ENCODE results near the gene ONECUT3. TPM values are rescaled to one million over a fixed set of nuclear protein-coding genes. Genes with fewer than 3 reads are reported as not detected.
"Not testable (repeated sequence)": the region's sequence is repeated elsewhere in the genome, so short reads cannot be mapped to it uniquely, and the experiment has no call there.

ONECUT3 gene
- total RNA-seq (2022) (not detected in 2 replicates), Bru-seq, nascent RNA (not detected), BruChase-seq, experiment 1, labeled RNA remaining after a 2-hour chase (not detected), BruChase-seq, experiment 2, labeled RNA remaining after a 6-hour chase (not detected)
- long read RNA-seq = 0 reads

DNA sequence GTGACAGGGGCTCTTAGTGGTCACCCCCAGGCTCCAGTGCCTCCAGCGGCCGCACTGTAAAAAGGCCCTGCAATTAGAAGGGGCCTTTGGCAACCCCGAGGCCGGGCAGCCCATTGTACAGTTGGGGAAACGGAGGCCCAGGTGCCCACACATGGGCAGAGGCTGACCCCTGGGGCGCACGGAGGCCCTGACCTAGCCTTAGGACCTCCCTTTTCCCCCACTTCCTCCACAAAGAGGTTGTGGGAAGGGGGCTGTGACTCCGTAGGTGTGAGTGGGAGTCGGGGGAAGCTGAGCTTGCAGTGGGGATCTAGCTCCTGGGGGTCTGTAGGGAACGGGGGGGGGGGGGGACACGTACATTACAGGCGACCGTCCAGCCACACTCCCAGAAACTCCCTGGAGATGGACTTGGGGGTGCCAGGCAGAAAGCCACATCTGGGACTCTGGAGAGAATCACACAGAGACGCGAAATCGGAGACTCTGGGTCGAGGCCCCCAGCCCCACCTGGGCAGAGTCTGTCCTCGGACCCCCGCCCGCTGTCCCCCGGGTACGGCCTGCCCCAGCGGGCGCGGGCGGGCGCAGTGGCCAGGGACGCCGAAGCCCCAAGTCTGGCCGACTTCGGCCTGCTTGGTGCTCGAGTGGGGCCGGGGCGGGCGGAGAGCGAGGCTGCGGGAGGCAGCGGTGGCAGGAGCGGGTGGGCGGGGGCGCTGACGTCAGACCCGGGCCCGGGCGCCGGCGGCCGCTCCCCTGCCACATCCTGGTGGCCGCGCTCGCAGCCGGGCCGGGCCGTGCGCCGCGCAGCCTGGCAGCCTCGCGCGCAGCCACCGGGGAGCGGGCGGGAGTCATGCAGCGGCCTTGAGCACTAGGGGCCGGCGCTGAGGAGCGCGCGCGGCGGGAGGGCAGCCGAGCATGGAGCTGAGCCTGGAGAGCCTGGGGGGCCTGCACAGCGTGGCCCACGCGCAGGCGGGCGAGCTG is at the start of gene ONECUT3:
Gene ONECUT3 (plus strand): TSS at position 750 of the 972 bp plus-strand sequence. CDS start 157 bp downstream, at position 907.
- peaks cover 7% of the 10 kb centered on the region for H3K4me1 Mint-ChIP-seq (ENCODE audit: low read depth, unreplicated experiment)
- intact Hi-C loops (cut with micrococcal nuclease; ENCODE audit: unreplicated experiment) = no loop called here
- no peak for DNase-seq
- peaks cover 9% of the 10 kb centered on the region for H3K27me3 ChIP-seq (replicated peaks; ENCODE audit: control insufficient read depth, insufficient read depth, low read length)
- CTCF ChIA-PET = interaction anchor here (0.6 kb wide), 1 partner anchor 30 kb away, joined by 3 read pairs; no protein-coding TSS in a partner anchor
- peak within 1 kb of the TSS; percentile 53 for H3K4me3 Mint-ChIP-seq (ENCODE audit: unreplicated experiment)
- peaks cover 18% of the 10 kb centered on the region; the same call in 1 of the 2 replicates for H3K4me1 ChIP-seq
- H3K36me3 ChIP-seq (ENCODE audit: control insufficient read depth, insufficient read depth, low read length) = no peaks in the 10 kb centered on the region
- H3K27ac Mint-ChIP-seq (ENCODE audit: unreplicated experiment) = no peak within 1 kb of the TSS
- POLR2A ChIA-PET = no interaction called here
- H3K9me3 ChIP-seq = no peaks in the 10 kb centered on the region
- TF ChIP-seq, protein P1, sequence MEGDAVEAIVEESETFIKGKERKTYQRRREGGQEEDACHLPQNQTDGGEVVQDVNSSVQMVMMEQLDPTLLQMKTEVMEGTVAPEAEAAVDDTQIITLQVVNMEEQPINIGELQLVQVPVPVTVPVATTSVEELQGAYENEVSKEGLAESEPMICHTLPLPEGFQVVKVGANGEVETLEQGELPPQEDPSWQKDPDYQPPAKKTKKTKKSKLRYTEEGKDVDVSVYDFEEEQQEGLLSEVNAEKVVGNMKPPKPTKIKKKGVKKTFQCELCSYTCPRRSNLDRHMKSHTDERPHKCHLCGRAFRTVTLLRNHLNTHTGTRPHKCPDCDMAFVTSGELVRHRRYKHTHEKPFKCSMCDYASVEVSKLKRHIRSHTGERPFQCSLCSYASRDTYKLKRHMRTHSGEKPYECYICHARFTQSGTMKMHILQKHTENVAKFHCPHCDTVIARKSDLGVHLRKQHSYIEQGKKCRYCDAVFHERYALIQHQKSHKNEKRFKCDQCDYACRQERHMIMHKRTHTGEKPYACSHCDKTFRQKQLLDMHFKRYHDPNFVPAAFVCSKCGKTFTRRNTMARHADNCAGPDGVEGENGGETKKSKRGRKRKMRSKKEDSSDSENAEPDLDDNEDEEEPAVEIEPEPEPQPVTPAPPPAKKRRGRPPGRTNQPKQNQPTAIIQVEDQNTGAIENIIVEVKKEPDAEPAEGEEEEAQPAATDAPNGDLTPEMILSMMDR (IDR thresholded peaks at IDR 0.05; ENCODE audit: insufficient read depth in 1 of 2, low read depth in 1 of 2, low read length in 1 of 2, severe bottlenecking in 1 of 2, unreplicated experiment in 1 of 2) = no peak
- no peak within 1 kb of the TSS for H3K4me3 ChIP-seq (ENCODE audit: low read depth, low read length)
- H3K27me3 Mint-ChIP-seq (ENCODE audit: insufficient read depth, unreplicated experiment) = peaks cover 28% of the 10 kb centered on the region
- no peaks in the 10 kb centered on the region for H3K9me3 Mint-ChIP-seq (ENCODE audit: unreplicated experiment)
- H3K36me3 Mint-ChIP-seq (ENCODE audit: insufficient read depth, unreplicated experiment) = peaks cover 6% of the 10 kb centered on the region
- no TSS peak for BruUV-seq (replicated peaks)

DNA sequence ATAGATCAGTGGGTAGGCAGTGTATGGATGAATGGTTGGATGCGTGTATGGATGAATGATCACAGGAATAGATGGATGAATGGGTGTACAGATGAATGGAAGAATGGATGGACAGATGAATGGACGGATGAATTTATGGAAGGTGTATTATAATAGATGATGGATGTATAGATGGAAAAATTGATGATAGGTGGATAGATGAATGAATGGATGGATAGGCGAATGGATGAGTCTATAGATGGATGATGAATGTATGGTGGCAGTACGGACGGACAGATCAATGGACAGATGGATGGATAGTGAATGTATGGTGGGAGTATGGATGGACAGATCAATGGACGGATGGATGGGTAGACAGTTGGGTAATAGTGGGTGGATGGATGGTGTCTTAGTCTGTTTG is 49.0 kb upstream of the ONECUT3 start:
- Mint-ChIP-seq H3K27ac (ENCODE audit: unreplicated experiment) (no peak overlapping the region), H3K4me3 (ENCODE audit: unreplicated experiment) (no peak overlapping the region), H3K9me3 (ENCODE audit: unreplicated experiment) (peaks cover 32% of the 10 kb centered on the region), H3K4me1 (ENCODE audit: low read depth, unreplicated experiment) (no peaks in the 10 kb centered on the region), H3K36me3 (ENCODE audit: insufficient read depth, unreplicated experiment) (no peaks in the 10 kb centered on the region), H3K27me3 (ENCODE audit: insufficient read depth, unreplicated experiment) (peaks cover 7% of the 10 kb centered on the region)
- no peaks in the 10 kb centered on the region; the same call in 1 of the 2 replicates for H3K27me3 ChIP-seq (replicated peaks; ENCODE audit: control insufficient read depth, insufficient read depth, low read length)
- no peaks in the 10 kb centered on the region for H3K4me1 ChIP-seq
- H3K36me3 ChIP-seq (ENCODE audit: control insufficient read depth, insufficient read depth, low read length) = no peaks in the 10 kb centered on the region
- ChIA-PET POLR2A (no interaction called here), CTCF (no interaction called here)
- H3K4me3 ChIP-seq (ENCODE audit: low read depth, low read length) = no peak overlapping the region
- BruUV-seq (replicated peaks) = no TSS peak
- TF ChIP-seq, protein P1 (IDR thresholded peaks at IDR 0.05; ENCODE audit: insufficient read depth in 1 of 2, low read depth in 1 of 2, low read length in 1 of 2, severe bottlenecking in 1 of 2, unreplicated experiment in 1 of 2) = no peak
- intact Hi-C loops (cut with micrococcal nuclease; ENCODE audit: unreplicated experiment) = no loop called here
- no peaks in the 10 kb centered on the region for H3K9me3 ChIP-seq
- no peak for DNase-seq

DNA sequence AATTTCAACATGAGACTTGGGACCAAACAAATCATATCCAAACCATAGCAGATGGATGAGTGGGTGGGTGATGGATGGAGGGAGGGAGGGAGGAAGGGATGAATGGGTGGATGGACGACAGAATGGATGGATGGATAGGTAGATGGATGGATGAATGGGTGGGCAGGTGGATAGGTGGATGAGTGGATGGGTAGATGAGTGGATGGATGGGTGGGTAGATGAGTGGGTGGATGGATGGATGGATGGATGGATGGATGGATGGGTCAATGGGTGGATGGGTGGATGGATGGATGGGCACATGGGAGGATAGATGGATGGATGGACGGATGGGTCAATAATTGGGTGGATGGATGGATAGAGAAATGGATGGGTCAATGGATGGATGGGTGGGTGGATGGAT is 47.9 kb upstream of the ONECUT3 start:
- H3K36me3 Mint-ChIP-seq (ENCODE audit: insufficient read depth, unreplicated experiment) = no peaks in the 10 kb centered on the region
- no peak overlapping the region for H3K4me3 Mint-ChIP-seq (ENCODE audit: unreplicated experiment)
- H3K4me1 Mint-ChIP-seq (ENCODE audit: low read depth, unreplicated experiment) = no peaks in the 10 kb centered on the region
- ChIA-PET POLR2A (no interaction called here), CTCF (no interaction called here)
- TF ChIP-seq, protein P1 (IDR thresholded peaks at IDR 0.05; ENCODE audit: insufficient read depth in 1 of 2, low read depth in 1 of 2, low read length in 1 of 2, severe bottlenecking in 1 of 2, unreplicated experiment in 1 of 2) = no peak
- BruUV-seq (replicated peaks) = no TSS peak
- Histone ChIP-seq H3K4me1 (no peaks in the 10 kb centered on the region), H3K4me3 (ENCODE audit: low read depth, low read length) (no peak overlapping the region), H3K27me3 (replicated peaks; ENCODE audit: control insufficient read depth, insufficient read depth, low read length) (no peaks in the 10 kb centered on the region; the same call in 1 of the 2 replicates), H3K9me3 (no peaks in the 10 kb centered on the region), H3K36me3 (ENCODE audit: control insufficient read depth, insufficient read depth, low read length) (no peaks in the 10 kb centered on the region)
- peaks cover 31% of the 10 kb centered on the region for H3K9me3 Mint-ChIP-seq (ENCODE audit: unreplicated experiment)
- no peak overlapping the region for H3K27ac Mint-ChIP-seq (ENCODE audit: unreplicated experiment)
- intact Hi-C loops (cut with micrococcal nuclease; ENCODE audit: unreplicated experiment) = no loop called here
- H3K27me3 Mint-ChIP-seq (ENCODE audit: insufficient read depth, unreplicated experiment) = peaks cover 12% of the 10 kb centered on the region
- DNase-seq = no peak

DNA sequence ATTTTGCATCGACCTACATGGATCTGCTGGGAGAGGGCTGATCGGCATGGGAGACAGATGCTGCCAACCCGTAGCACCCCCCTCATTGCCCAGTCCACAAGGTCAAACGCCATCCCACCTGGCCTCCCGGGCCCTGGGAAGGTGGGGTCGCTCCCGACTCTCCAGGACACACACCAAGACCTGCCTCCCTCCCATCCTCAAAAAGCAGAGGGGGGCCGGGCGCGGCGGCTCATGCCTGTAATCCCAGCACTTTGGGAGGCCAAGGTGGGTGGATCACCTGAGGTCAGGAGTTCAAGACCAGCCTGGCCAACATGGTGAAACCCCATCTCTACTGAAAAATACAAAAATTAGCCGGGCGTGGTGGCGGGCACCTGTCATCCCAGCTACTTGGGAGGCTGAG is 46.7 kb upstream of the ONECUT3 start:
- BruUV-seq (replicated peaks); DNase-seq; H3K27me3 Mint-ChIP-seq (ENCODE audit: insufficient read depth, unreplicated experiment); H3K9me3 ChIP-seq; H3K4me1 ChIP-seq; intact Hi-C loops (cut with micrococcal nuclease; ENCODE audit: unreplicated experiment); H3K4me3 ChIP-seq (ENCODE audit: low read depth, low read length); H3K27me3 ChIP-seq (replicated peaks; ENCODE audit: control insufficient read depth, insufficient read depth, low read length); H3K4me3 Mint-ChIP-seq (ENCODE audit: unreplicated experiment); CTCF ChIA-PET; POLR2A ChIA-PET; H3K27ac Mint-ChIP-seq (ENCODE audit: unreplicated experiment); H3K4me1 Mint-ChIP-seq (ENCODE audit: low read depth, unreplicated experiment); H3K36me3 ChIP-seq (ENCODE audit: control insufficient read depth, insufficient read depth, low read length); H3K36me3 Mint-ChIP-seq (ENCODE audit: insufficient read depth, unreplicated experiment): not testable (repeated sequence)
- H3K9me3 Mint-ChIP-seq (ENCODE audit: unreplicated experiment) = peaks cover 23% of the 10 kb centered on the region
